NB4 (cell line): ENCODE data around the gene C12orf60.

ENCODE experiments used
- POLR2A ChIP-seq: IDR thresholded peaks from 2 replicates; pipeline ENCODE4 v1.6.1; 2011; ENCODE audit warnings: mild to moderate bottlenecking; ENCODE audit not compliant: insufficient read length; ENCODE audit errors: extremely low read depth
- TF ChIP-seq, protein P1 (sequence below): IDR thresholded peaks from one replicate; pipeline ENCODE4 v1.5.1; 2012; ENCODE audit warnings: low read depth, low read length

DNA sequence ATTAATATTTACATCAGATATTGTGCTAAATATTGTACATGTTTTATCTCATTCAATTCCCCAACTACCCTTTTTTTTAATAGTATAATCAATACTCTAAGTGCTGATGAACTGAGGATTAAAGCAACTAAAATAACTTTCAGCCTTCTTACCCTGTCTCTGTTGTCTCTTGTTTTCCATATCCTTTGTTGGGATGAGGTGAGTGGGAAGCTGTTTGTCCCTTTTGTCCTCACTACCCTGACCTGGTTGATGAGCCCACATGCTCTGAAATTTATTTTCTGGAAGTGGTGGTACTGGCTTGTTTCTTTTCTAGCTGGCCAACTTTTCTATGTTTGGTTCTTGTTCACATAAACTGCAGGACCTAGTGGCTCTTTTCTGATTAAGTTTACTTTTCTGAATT is 49.4 kb downstream of the C12orf60 start:
- TF ChIP-seq, protein P1, sequence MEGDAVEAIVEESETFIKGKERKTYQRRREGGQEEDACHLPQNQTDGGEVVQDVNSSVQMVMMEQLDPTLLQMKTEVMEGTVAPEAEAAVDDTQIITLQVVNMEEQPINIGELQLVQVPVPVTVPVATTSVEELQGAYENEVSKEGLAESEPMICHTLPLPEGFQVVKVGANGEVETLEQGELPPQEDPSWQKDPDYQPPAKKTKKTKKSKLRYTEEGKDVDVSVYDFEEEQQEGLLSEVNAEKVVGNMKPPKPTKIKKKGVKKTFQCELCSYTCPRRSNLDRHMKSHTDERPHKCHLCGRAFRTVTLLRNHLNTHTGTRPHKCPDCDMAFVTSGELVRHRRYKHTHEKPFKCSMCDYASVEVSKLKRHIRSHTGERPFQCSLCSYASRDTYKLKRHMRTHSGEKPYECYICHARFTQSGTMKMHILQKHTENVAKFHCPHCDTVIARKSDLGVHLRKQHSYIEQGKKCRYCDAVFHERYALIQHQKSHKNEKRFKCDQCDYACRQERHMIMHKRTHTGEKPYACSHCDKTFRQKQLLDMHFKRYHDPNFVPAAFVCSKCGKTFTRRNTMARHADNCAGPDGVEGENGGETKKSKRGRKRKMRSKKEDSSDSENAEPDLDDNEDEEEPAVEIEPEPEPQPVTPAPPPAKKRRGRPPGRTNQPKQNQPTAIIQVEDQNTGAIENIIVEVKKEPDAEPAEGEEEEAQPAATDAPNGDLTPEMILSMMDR: no peak
- TF ChIP-seq POLR2A: no peak
